Measurements from ENCODE around the gene SEC61A2. TPM values are rescaled to one million over a fixed set of nuclear protein-coding genes. Genes with fewer than 3 reads are reported as not detected.
"Not testable (repeated sequence)": the region's sequence is repeated elsewhere in the genome, so short reads cannot be mapped to it uniquely, and the experiment has no call there.

The SEC61A2 gene
- polyA plus RNA-seq, 1 experiment: 15.6 TPM

GRCh38 chr10:12165036-12165435 lies 35.6 kb downstream of the SEC61A2 start:
- Histone ChIP-seq H3K27ac (ENCODE audit: low read depth, low read length) (no peak overlapping the region), H3K27me3 (ENCODE audit: control insufficient read depth, insufficient read depth, low read length) (no peaks in the 10 kb centered on the region), H3K4me3 (ENCODE audit: low read depth, low read length) (no peak overlapping the region), H3K9me3 (ENCODE audit: control insufficient read depth, insufficient read depth, low read length) (no peaks in the 10 kb centered on the region)
- DNase-seq (ENCODE audit: low read depth, low spot score): no peak
- ChIA-PET CTCF (interaction anchor here (1.2 kb wide), 1 partner anchor 50 kb away, joined by 3 read pairs; no protein-coding TSS in a partner anchor), POLR2A (no interaction called here)
- TF ChIP-seq CTCF (IDR thresholded peaks at IDR 0.05; ENCODE audit: low read depth, low read length): no peak

GRCh38 chr10:12165999-12166775 lies 36.7 kb downstream of the SEC61A2 start:
- no peak for DNase-seq (ENCODE audit: low read depth, low spot score)
- ChIA-PET POLR2A (no interaction called here), CTCF (no interaction called here)
- no peak for TF ChIP-seq CTCF (IDR thresholded peaks at IDR 0.05; ENCODE audit: low read depth, low read length)
- Histone ChIP-seq H3K27me3 (ENCODE audit: control insufficient read depth, insufficient read depth, low read length) (no peaks in the 10 kb centered on the region), H3K4me3 (ENCODE audit: low read depth, low read length) (no peak overlapping the region), H3K9me3 (ENCODE audit: control insufficient read depth, insufficient read depth, low read length) (no peaks in the 10 kb centered on the region), H3K27ac (ENCODE audit: low read depth, low read length) (no peak overlapping the region)

- H3K27ac ChIP-seq (ENCODE audit: low read depth, low read length); H3K27me3 ChIP-seq (ENCODE audit: control insufficient read depth, insufficient read depth, low read length); H3K9me3 ChIP-seq (ENCODE audit: control insufficient read depth, insufficient read depth, low read length); H3K4me3 ChIP-seq (ENCODE audit: low read depth, low read length); POLR2A ChIA-PET; CTCF ChIA-PET; DNase-seq (ENCODE audit: low read depth, low spot score): not testable (repeated sequence)
Observed at GRCh38 chr10:12171512-12171911, 42.0 kb downstream of the SEC61A2 start.

GRCh38 chr10:12177642-12178041 lies 48.2 kb downstream of the SEC61A2 start:
- Histone ChIP-seq H3K27me3 (ENCODE audit: control insufficient read depth, insufficient read depth, low read length) (no peaks in the 10 kb centered on the region), H3K9me3 (ENCODE audit: control insufficient read depth, insufficient read depth, low read length) (no peaks in the 10 kb centered on the region), H3K4me3 (ENCODE audit: low read depth, low read length) (no peak overlapping the region), H3K27ac (ENCODE audit: low read depth, low read length) (no peak overlapping the region)
- TF ChIP-seq CTCF (IDR thresholded peaks at IDR 0.05; ENCODE audit: low read depth, low read length): no peak
- ChIA-PET POLR2A (no interaction called here), CTCF (interaction anchor here (1.9 kb wide), 1 partner anchor 37 kb away, joined by 7 read pairs; no protein-coding TSS in a partner anchor)
- DNase-seq (ENCODE audit: low read depth, low spot score): no peak

GRCh38 chr10:12179606-12180170 lies 50.2 kb downstream of the SEC61A2 start:
- Histone ChIP-seq H3K27me3 (ENCODE audit: control insufficient read depth, insufficient read depth, low read length) (no peaks in the 10 kb centered on the region), H3K9me3 (ENCODE audit: control insufficient read depth, insufficient read depth, low read length) (no peaks in the 10 kb centered on the region), H3K4me3 (ENCODE audit: low read depth, low read length) (no peak overlapping the region), H3K27ac (ENCODE audit: low read depth, low read length) (no peak overlapping the region)
- ChIA-PET CTCF (no interaction called here), POLR2A (interaction anchor here (1.0 kb wide), 1 partner anchor 16 kb away, joined by 3 read pairs; the partner anchor contains the start of genes CDC123 and NUDT5)
- no peak for TF ChIP-seq CTCF (IDR thresholded peaks at IDR 0.05; ENCODE audit: low read depth, low read length)
- no peak for DNase-seq (ENCODE audit: low read depth, low spot score)
